Measurements from ENCODE around the gene USP6.

DNA sequence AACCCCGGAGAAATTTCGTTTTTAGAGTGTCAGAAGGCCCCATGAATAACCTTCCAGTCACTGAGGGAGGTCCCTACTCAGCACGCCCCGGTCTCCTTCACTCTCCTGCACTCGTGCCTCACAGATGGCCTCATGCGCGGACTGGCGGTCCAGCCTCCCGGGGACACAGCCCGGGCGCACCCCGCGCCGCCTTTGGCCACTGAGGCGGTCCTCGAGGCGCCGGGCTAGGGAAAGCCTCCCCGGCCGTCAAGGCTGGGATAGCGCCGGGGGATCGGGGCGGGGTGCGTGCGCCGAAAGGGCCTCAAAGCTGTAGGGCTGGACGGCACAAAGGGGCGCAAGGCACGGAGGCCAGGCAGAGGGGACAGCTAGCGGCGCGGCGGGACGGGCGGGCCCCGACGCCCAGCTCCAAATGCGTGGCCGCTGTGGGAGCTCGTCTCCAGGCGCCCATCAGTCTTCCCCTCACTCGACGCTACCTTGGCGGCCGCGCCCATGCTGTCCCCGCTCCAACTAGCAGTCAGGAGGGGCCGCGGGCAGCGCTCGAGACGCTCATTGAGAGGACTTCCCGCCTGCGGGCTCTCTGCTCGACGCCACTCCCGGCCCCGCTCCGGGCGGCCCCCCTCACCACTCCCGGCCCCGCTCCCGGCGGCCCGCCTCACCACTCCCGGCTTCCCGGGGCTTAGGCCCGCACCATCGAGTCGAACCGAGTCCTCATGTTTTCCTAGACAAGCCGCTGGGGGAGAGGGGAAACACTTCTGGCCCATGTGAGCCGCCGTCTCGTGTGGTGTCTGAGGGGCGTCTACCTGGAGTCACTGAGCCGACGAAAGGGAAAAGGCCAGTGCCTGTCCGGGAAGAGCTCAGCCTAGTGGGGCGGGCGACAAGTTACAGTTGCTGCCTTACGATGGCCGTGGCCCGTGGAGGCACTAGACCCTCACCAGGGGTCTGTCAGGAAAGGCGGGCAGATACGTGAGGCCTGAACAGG is at the start of gene USP6:
- TF ChIP-seq, protein P1, sequence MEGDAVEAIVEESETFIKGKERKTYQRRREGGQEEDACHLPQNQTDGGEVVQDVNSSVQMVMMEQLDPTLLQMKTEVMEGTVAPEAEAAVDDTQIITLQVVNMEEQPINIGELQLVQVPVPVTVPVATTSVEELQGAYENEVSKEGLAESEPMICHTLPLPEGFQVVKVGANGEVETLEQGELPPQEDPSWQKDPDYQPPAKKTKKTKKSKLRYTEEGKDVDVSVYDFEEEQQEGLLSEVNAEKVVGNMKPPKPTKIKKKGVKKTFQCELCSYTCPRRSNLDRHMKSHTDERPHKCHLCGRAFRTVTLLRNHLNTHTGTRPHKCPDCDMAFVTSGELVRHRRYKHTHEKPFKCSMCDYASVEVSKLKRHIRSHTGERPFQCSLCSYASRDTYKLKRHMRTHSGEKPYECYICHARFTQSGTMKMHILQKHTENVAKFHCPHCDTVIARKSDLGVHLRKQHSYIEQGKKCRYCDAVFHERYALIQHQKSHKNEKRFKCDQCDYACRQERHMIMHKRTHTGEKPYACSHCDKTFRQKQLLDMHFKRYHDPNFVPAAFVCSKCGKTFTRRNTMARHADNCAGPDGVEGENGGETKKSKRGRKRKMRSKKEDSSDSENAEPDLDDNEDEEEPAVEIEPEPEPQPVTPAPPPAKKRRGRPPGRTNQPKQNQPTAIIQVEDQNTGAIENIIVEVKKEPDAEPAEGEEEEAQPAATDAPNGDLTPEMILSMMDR (IDR thresholded peaks at IDR 0.05 in 2 of 3, conservative IDR thresholded peaks at IDR 0.05 in 1 of 3; ENCODE audit: control insufficient read depth in 2 of 3, extremely low read depth in 1 of 3, insufficient read depth in 1 of 3, low read depth in 3 of 3, low read length in 3 of 3), result no peak
- TF ChIP-seq RBBP5 (conservative IDR thresholded peaks at IDR 0.05) (no peak), NFYB (IDR thresholded peaks at IDR 0.05; ENCODE audit: insufficient read depth, low read depth, low read length) (no peak), SRF (IDR thresholded peaks at IDR 0.05; ENCODE audit: low read depth in 2 of 2, low read length in 2 of 2) (no peak), ESRRA (IDR thresholded peaks at IDR 0.05; ENCODE audit: low read length) (no peak)

All from GM12878 (cell line).